ENCODE data around the gene DAZAP1.

The DAZAP1 gene

GRCh38 chr19:1461862-1462261 is 54.5 kb downstream of the DAZAP1 start:
- DNase-seq, result no peak

- DNase-seq, result no peak
Measured at GRCh38 chr19:1465191-1466016, 58.0 kb downstream of the DAZAP1 start.

- no peak for DNase-seq
Measured at GRCh38 chr19:1466018-1466460, 58.7 kb downstream of the DAZAP1 start.

- DNase-seq, result no peak
Measured at GRCh38 chr19:1466461-1467214, 59.3 kb downstream of the DAZAP1 start.

GRCh38 chr19:1467215-1467489 is 59.8 kb downstream of the DAZAP1 start:
- no peak for DNase-seq

- DNase-seq, result no peak
Measured at GRCh38 chr19:1467490-1468273, 60.3 kb downstream of the DAZAP1 start.

- DNase-seq, result no peak
Measured at GRCh38 chr19:1468274-1468820, 61.0 kb downstream of the DAZAP1 start.

GRCh38 chr19:1468821-1469254 is 61.5 kb downstream of the DAZAP1 start:
- no peak for DNase-seq

- DNase-seq, result no peak
Measured at GRCh38 chr19:1469255-1470054, 62.1 kb downstream of the DAZAP1 start.

- no peak for DNase-seq
Measured at GRCh38 chr19:1470055-1470304, 62.6 kb downstream of the DAZAP1 start.

GRCh38 chr19:1470305-1471009 is 63.1 kb downstream of the DAZAP1 start:
- peak; percentile 37 for DNase-seq

GRCh38 chr19:1471010-1471514 is 63.7 kb downstream of the DAZAP1 start:
- no peak for DNase-seq

- no peak for DNase-seq
Measured at GRCh38 chr19:1471515-1472160, 64.3 kb downstream of the DAZAP1 start.

GRCh38 chr19:1472231-1473084 is 65.1 kb downstream of the DAZAP1 start:
- DNase-seq, result no peak

GRCh38 chr19:1473085-1473851 is 65.9 kb downstream of the DAZAP1 start:
- no peak for DNase-seq

GRCh38 chr19:1474011-1474764 is 66.8 kb downstream of the DAZAP1 start:
- DNase-seq, result no peak

- DNase-seq, result no peak
Measured at GRCh38 chr19:1474765-1475351, 67.5 kb downstream of the DAZAP1 start.

GRCh38 chr19:1475751-1476437 is 68.5 kb downstream of the DAZAP1 start:
- DNase-seq, result no peak
